HG03432 (cell line): Measurements from ENCODE around the gene SCGB3A1.

Experiments
- ATAC-seq: cut with Tn5 transposase; IDR thresholded peaks from one replicate; pipeline ENCODE4 v1.9.1; 2021; ENCODE audit warnings: mild to moderate bottlenecking, moderate library complexity; ENCODE audit not compliant: unreplicated experiment

Gene SCGB3A1

DNA sequence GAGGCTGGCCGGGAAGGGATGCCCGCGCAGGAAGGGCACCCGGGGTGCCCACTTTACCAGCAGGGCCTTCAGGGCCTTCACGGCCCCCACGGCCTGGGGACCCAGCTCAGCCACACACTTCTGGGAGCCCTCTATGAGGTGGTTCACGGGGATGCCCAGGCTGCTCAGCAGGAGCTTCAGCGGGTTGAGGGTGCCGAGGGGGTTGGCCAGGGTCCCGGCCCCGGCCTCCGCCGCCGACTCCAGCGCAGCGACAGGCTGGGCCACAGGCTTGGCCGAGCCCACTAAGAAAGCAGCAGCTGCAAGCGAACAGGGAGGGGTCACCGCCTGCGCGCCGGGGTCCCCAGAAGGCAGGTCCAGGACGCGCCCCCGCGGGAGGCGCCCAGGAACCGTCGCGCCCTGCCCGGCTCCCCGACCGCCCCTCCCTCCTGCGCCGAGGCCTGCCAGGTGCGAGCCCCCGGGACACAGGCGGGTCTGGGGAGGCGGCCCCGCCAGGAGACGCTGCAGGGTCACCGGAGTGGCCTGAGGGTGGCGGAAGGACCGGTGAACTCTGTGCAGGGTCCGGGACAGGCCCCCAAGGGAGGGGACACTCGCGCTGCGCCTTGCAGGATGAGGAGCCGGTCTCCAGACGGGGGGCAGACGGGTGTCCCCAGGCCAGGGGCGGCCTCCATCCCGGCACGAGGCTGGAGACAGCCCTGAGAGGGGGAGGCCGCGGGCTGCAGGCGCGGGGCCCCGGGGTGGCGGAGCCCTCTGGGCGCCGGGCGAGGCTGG, 572 bp downstream of the SCGB3A1 start:
- ATAC-seq, result no peak

GRCh38 chr5:180589771-180590542, 1.3 kb downstream of the SCGB3A1 start:
- no peak for ATAC-seq

DNA sequence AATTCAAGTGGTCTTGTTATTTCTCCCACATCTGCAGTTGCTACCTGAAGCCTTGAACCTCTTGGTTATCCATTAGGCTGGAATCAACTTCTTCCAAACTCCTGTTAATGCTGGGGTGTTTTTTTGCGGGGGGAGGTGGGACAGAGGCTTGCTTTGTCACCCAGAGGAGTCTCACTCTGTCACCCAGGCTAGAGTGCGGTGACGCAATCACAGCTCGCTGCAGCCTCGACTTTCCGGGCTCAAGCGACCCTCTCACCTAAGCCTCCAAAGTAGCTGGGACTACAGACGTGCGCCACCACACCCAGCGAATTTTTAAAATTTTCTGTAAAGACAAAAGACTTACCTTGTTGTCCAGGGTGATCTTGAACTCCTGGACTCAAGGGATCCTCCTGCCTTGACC, 4.4 kb downstream of the SCGB3A1 start:
- ATAC-seq, result no peak

- no peak for ATAC-seq
These were observed 5.1 kb downstream of the SCGB3A1 start for GRCh38 chr5:180586204-180586603.

DNA sequence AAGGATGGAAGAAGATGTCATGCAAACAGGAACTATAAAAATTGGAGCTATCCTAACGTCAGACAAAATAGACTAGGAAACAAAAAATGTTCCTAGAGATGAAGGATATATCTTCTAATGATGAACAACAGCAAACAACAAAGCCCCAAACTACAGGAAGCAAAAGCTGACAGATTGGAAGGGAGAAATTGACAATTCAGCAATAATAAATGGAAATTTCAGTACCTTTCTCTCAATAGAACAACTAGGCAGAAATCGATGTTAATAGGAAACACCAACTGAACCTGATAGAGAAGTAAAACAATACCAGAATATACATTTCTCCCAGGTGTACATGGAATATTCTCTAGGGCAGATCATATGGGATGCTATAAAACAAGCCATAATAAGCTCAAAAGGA, 7.6 kb downstream of the SCGB3A1 start:
- no peak for ATAC-seq

- ATAC-seq, result no peak
These were observed 10.6 kb downstream of the SCGB3A1 start for GRCh38 chr5:180580681-180581080.

DNA sequence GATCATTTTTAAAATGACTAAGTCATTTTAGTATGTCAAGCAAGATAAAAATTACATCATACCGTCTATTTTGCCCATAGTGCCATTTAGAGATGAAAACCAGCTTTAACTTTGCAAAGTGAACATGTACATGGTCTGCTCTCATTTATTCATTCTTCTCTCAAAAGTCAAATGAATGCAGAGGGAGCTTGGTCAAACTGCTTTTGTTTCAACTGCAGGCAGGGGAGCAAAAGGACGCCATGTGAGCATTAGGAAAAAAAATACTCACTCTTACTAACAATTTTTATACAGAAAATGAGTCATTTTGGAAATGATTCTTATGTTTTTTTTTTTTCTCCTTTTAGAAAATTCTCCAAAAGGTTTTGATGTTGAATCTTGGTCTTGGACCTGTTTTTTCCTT, 15.7 kb downstream of the SCGB3A1 start:
- no peak for ATAC-seq

DNA sequence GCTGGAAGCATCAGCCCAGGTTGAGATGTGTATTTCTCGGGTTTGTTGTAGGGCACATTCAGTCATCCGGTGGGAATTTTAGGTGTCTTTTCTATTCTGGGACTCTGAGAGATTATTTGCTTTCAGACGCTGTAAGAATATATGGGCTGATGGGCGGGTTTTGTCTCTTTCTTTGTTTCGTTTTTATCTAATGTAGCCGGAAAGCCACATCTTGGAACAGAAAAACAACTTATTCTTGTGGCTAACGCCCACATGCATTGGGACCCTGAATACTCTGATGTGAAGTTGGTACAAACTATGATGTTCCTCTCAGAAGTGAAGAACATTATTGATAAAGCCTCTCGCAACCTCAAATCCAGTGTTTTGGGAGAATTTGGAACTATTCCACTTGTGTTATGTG, 22.4 kb downstream of the SCGB3A1 start:
- ATAC-seq, result no peak

DNA sequence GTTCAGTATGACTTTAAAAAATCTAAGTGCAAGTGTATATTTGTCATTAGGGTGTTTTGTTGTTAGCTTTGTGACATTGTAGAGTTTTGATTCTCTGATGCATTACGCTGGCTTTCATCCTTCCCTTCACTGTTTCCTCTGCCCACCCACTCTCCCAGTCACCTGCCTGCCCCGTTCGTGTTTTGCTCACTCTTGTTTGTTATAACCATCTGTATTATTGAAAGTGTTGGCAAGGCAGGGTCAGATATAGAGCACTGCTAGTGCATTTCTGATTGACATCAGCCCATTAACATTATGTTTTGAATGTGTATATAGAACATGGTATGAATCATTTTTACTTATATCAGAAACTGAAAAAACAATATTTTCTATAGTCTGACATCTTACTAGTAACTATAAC, 27.3 kb downstream of the SCGB3A1 start:
- ATAC-seq, result no peak

DNA sequence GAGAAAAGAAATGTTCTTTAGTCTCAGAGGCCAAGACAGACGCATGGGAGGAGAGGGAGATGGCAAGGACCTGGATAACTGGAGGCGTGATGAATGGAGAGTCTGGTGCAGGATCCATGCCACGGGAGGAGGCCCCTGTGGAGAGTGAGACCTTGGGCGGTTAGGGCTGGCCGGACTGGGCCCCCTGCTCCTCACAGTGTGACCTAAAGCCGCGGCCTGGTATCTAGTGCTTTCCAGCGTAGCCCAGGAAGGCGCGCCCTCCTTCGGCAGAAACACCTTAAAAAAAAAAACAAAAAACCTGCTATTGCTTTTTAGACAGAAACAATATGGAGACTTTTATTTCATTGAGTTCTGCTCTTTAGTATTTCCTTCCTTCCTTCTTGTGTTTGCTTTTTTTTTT, 33.1 kb downstream of the SCGB3A1 start:
- ATAC-seq, result no peak

DNA sequence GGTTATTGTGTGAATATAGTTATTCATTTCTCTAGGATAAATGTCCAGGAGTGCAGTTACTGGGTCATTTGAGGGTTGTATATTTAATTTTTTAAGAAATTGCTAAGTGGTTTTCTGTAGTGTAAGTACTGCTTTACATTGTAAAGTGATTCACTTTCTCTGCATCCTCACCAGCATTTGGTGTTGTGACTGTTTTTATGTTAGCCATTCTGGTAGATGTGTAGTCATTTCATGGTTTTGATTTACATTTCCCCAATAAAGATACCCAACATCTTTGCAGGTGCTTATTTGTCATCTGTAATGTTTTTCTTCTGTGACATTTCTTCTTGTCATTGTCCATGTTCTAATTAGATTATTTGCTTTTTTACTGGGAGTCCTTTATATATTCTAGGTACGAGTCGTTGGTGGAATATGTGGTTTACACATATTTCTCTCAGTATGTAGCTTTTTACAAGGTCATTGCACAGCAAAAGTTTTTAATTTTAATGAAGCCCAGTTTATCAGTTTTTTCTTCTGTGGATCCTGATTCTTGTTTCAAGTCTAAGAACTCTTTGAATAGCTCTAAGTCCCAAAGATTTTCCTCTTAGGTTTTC, 34.0 kb downstream of the SCGB3A1 start:
- no peak for ATAC-seq

DNA sequence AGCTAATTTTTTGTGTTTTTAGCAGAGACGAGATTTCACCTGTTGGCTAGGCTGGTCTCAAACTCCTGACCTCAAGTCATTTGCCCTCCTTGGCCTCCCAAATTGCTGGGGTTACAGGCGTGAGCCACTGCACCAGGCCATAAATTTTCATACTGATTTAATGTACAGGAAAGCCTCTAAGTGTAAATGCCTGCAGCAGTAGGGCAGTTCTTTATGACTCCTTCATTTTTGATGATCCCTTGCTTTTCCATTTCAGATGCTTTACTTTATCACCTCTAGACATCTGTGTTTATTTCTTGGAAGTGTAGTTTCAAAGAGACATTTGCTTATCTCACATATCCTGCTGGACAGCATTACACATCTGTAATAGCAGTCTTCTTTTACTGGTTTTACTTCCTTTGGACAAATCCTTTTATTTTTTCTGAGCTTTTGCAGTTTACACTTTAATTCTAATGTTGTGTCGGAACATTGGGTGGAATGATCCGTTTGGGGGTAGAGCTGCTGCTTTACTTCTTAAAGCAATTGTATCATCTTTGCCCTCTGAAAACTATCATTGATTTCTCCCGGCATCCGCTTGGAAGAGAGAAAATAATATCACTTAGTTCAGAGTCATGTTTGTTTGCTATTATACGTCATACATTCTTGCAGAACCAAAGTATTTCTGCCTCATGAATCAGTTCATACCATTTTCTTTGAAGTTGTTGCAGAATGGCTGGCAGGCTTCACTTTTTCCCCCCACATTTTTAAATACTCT, 36.0 kb downstream of the SCGB3A1 start:
- ATAC-seq, result no peak

- no peak for ATAC-seq
These were observed 37.8 kb downstream of the SCGB3A1 start for GRCh38 chr5:180553530-180553929.

- ATAC-seq, result no peak
These were observed 42.7 kb downstream of the SCGB3A1 start for GRCh38 chr5:180548563-180548962.

- no peak for ATAC-seq
These were observed 46.1 kb downstream of the SCGB3A1 start for GRCh38 chr5:180545248-180545647.

DNA sequence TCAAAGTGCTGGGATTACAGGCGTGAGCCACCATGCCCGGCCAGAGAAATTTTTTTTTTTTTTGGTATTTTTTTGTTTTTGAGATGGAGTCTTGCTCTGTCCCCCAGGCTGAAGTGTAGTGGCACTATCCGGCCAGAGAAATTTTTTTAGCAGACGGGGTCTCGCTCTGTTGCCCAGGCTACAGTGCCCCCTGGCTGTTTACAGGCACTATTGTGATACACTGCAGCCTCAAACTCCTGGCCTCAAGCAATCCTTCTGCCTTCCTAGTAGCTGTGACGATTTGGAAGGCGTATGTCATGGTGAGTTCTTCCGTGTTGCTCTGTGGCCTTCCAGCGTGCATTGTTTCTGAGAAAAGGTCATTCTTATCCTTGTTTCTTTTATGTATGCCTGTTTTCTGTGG, 49.6 kb downstream of the SCGB3A1 start:
- ATAC-seq, result no peak
